NK-92 (cell line): ENCODE data around the gene GOT1.

Experiments
- DNase-seq: peaks from one replicate; lab custom pipeline; 2025; ENCODE audit not compliant: unreplicated experiment; lab: John Stamatoyannopoulos, UW

GOT1 gene

GRCh38 chr10:99396471-99396870, 34.0 kb downstream of the GOT1 start:
- no peak for DNase-seq

GRCh38 chr10:99395750-99396445, 34.5 kb downstream of the GOT1 start:
- no peak for DNase-seq

GRCh38 chr10:99394761-99395386, 35.5 kb downstream of the GOT1 start:
- no peak for DNase-seq

- no peak for DNase-seq
Observed at GRCh38 chr10:99394256-99394655, 36.2 kb downstream of the GOT1 start.

- no peak for DNase-seq
Observed at GRCh38 chr10:99393683-99394082, 36.7 kb downstream of the GOT1 start.

- no peak for DNase-seq
Observed at GRCh38 chr10:99393036-99393435, 37.4 kb downstream of the GOT1 start.

GRCh38 chr10:99391346-99391745, 39.1 kb downstream of the GOT1 start:
- no peak for DNase-seq

- no peak for DNase-seq
Observed at GRCh38 chr10:99389729-99390480, 40.5 kb downstream of the GOT1 start.

GRCh38 chr10:99387541-99387940, 42.9 kb downstream of the GOT1 start:
- DNase-seq = no peak

- DNase-seq = no peak
Observed at GRCh38 chr10:99387071-99387470, 43.4 kb downstream of the GOT1 start.

GRCh38 chr10:99382176-99382575, 48.2 kb downstream of the GOT1 start:
- no peak for DNase-seq

- no peak for DNase-seq
Observed at GRCh38 chr10:99375426-99375825, 55.0 kb downstream of the GOT1 start.

- DNase-seq = no peak
Observed at GRCh38 chr10:99374972-99375371, 55.5 kb downstream of the GOT1 start.

- no peak for DNase-seq
Observed at GRCh38 chr10:99374526-99374925, 55.9 kb downstream of the GOT1 start.

GRCh38 chr10:99372546-99373271, 57.7 kb downstream of the GOT1 start:
- no peak for DNase-seq

- DNase-seq = no peak
Observed at GRCh38 chr10:99370993-99371392, 59.4 kb downstream of the GOT1 start.

GRCh38 chr10:99369551-99369950, 60.9 kb downstream of the GOT1 start:
- no peak for DNase-seq

- DNase-seq = no peak
Observed at GRCh38 chr10:99369126-99369525, 61.3 kb downstream of the GOT1 start.

- DNase-seq = no peak
Observed at GRCh38 chr10:99368646-99369045, 61.8 kb downstream of the GOT1 start.

GRCh38 chr10:99366666-99367065, 63.8 kb downstream of the GOT1 start:
- no peak for DNase-seq

GRCh38 chr10:99365736-99366135, 64.7 kb downstream of the GOT1 start:
- DNase-seq = no peak

- no peak for DNase-seq
Observed at GRCh38 chr10:99365311-99365710, 65.1 kb downstream of the GOT1 start.
